Medulla oblongata (tissue), 1 donor: Measurements from ENCODE around the gene FOXC1.

Experiments
- DNase-seq: peaks from one replicate; pipeline ENCODE4 v3.0.0-alpha.2; 2015; ENCODE audit errors: extremely low spot score

FOXC1 gene

GRCh38 chr6:1612299-1612973 lies 2.7 kb downstream of the FOXC1 start:
- DNase-seq = no peak

DNA sequence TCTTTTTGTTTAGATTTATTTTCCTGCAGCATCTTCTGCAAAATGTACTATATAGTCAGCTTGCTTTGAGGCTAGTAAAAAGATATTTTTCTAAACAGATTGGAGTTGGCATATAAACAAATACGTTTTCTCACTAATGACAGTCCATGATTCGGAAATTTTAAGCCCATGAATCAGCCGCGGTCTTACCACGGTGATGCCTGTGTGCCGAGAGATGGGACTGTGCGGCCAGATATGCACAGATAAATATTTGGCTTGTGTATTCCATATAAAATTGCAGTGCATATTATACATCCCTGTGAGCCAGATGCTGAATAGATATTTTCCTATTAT lies 3.2 kb downstream of the FOXC1 start:
- no peak for DNase-seq

GRCh38 chr6:1613346-1613687 lies 3.6 kb downstream of the FOXC1 start:
- DNase-seq = no peak

GRCh38 chr6:1613688-1614447 lies 4.2 kb downstream of the FOXC1 start:
- no peak for DNase-seq

- no peak for DNase-seq
Measured at GRCh38 chr6:1614448-1615150, 4.9 kb downstream of the FOXC1 start.

DNA sequence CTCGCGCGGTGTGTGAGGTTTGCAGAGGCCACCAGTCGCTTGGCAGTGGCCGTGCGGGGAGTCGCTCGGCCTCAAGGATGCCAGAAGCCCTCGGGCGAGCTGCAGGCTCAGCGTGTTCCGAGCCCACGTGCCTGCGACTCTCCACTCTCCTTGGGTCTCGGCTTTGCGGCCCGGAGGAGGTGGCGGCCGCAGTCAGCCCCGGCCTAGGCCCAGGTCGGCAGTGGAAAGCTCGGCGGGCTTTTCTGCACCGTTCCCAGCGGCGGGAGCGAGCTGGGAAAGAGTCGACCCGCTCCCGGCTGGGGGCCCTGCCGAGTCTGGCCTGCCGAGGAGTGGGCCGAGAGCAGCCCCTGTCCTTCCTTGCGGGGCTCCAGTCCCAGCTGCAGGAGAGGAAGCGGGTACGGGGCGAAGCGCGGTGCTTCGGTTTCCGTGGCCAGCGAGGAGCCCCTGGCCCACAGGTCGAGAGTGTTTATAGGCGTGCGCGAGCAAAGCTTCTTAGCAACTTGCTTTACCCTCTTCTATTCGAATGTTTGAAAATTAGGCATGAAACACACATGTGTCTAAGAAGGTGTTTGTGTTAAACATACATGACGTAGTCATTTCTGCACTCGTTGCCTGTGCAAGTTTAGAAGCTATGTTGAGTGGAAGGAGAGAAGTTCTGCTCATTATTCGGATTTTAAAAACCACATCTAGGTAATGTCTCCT lies 5.6 kb downstream of the FOXC1 start:
- DNase-seq = no peak

DNA sequence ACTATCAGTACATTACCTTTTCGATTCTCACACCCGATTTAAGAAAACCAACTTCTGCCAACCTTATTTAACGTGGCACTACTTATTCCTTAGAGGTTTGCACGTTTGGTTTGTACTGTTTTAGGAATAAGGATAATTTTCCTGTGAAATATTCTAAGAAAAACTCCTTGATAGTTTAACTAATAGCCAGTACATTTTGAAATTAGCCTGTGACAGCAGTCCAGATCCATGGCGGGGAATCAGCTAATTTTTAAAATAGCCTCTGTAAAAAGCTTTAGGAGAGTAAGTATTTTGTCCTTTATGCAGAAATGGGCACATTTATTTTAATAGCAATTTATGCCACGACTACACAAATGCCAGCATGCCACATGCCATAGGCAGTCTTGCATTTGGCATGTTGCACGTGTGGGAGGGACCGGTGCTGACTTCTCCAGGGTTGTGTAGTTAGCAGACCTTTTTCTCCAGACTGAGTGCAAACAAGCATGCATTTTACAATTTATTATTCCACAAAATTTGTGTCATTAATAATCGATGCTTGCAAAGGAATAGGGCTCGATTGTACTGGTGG lies 6.2 kb downstream of the FOXC1 start:
- no peak for DNase-seq

DNA sequence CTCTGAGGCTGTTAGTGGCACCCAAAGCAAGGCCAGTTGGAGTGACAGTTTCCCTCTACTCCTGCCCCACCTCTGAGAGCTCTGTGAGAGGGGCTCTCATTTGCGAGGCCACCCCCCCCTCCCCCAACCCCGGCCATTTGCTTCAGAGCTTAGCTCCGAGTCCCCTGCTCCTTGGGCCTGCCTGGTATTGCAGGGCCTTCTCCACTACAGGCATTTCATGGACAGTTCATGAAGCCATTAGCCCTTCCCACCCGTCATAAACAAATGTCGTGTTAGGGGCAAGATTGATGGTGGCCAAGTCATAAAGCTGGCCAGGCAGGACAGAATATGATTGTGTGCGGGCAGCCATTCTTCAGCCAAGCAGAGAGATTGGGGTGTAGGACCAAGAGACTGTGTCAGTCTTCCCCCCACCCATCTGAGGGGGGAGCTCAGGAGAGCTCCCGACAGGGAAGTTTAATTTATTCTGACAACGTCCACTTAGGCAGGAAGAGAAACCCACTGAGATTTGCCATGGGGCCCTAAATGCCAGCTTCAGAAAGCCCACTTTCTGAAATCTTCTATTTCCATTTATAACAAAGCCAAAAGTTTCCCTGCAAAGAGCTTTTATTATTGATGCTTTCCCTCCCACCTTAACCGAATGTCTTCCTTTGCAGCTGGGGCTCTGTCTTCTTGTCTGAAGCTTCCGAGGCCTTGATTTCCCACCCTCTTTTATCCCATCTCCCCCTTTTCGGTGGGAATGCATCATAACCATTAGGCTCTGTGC lies 7.2 kb downstream of the FOXC1 start:
- no peak for DNase-seq

GRCh38 chr6:1617466-1618310 lies 8.0 kb downstream of the FOXC1 start:
- DNase-seq = no peak

GRCh38 chr6:1618311-1619097 lies 8.8 kb downstream of the FOXC1 start:
- DNase-seq = no peak

DNA sequence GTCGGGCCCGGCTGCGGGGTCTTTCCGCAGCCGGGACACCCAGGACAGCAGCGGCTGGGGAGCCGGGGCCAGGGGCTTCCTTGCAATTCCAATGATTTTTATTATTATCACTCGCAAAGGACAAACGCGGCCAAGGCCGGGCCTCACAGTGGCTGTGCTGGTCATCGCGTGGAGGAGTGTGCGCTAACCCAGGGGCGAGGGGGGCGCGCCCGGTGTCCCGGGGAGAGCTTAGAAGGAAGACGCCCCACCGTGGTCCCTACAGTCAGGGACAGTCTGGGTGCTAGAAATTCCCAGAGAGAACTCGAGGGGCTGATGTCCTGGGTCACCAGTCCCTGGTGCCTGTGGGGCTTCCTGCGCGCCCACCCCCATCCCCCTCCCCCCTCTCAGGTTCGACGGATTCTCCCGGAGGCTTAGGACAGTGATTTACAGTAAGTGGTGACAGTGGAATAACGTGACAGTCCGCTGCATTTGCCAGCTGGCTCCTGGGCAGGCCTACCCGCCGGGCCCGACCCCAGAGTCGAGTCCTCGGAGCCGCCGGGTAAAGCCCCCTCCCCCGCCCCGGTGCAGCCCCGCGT lies 9.5 kb downstream of the FOXC1 start:
- no peak for DNase-seq

- DNase-seq = no peak
Measured at GRCh38 chr6:1619673-1620503, 10.2 kb downstream of the FOXC1 start.

- no peak for DNase-seq
Measured at GRCh38 chr6:1620504-1621069, 10.9 kb downstream of the FOXC1 start.

DNA sequence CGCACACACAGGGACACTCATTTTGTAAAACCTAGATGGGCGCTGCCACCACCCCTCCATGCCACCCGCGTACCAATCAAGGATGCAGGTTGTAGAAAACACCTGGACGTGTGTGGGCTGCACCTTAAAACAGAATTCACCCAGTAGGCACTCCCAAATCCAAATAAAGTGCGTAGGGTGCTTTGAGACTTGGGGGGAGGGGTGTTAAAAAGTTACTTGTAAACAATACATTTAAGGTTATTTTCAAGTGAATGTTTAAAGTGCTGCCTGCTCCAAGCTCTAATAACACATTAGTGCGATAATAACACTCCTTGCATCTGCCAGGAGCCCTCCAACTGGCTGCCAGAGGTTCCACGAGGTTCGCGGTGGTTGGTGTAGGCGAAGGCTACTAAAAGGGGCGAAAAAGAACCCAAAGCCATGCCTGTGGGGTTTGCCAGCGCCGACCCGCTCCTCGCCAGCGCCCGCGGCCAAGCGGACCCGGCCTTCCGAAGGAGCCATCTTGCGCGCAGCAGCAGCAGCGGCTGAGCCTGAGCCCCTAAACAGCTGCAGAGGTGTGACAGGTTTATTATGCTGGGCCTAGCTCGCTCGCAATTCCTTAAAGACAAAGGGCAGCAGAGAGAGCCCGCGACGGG lies 11.5 kb downstream of the FOXC1 start:
- no peak for DNase-seq

DNA sequence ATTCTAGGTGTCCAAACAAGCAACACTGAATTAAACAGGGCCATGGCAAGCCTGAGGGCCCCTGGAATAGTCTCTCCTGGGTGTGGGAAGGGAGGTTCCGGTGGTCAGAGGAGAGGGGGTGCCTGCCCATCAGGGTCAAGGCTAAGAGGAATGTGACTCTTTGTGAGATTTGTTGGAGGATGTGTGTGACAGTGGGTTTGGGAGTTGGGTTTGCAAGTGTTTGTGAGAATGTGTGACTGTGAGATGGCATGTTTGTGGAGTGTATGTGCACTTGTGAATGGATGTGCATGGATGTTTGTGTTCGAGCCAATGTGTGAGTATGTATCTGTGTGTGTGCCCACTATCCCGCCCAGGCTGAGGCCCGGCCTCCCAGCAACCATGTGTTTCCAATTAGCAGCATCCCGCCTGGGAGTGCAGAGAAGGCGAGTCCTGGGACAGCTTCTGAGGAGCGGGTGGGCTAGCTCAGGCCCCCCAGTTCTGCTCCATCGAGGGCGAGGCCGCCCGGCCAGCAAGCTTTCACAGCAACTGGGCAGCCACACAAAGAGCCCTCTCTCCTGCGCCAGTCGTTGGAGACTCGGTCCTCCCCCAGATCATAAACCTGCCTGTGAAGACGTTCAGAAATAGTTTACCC lies 12.6 kb downstream of the FOXC1 start:
- DNase-seq = no peak

DNA sequence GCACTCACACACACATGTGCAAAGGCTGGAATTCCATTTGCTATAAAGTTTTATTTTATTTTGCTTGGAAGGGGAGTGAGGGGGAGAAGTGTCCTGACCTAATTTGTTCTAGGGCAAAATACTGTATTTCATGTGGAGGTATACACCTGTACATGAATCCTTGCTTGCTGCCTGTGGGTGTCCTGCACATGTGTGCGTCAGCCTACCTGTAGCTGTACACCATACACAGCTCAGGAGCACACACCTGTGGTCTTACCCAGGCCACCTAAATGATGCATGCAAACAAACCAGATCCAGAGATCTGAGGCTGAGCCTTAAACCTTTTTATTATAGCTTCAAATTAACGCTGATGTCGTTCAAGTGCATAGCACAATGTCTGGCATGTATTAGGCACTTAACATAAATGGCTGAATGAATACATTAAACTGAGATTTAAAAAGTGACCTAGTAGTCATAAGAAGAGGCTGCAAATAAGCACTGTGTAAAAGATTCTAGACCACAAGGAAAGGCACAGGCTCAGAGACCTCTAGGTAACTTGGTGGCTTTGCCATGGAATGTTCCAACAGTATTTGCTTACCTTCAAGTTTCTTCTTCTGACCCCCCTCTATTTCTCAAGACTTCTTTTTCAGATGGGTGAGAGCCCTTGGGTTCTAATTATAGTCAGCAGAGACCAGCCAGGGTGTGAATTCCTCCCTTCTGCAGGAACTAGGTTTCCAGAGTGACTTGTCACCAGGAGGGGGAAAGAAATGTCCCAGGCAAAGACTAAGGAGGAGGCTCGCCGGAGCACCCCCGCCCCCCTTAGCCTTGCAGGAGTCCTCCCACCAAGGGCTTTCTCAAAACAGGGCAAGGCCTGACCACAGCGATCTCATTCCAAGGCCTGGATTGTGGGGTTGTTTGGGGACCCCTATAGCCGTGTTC lies 13.4 kb downstream of the FOXC1 start:
- DNase-seq = no peak
